HL-60 (cell line): Measurements from ENCODE around the gene CSTF1.

Experiments
- DNase-seq, 2 experiments: peaks; one replicate each; pipeline ENCODE4 v3.0.0-alpha.2; 2010 to 2020; ENCODE audit warnings: low read depth in 1 of 2, low spot score in 1 of 2
- H3K27ac ChIP-seq: fragments of 250-450 bp; sonication (Bioruptor Pico); replicated peaks from 2 replicates; pipeline ENCODE4 v1.5.1; 2020; ENCODE audit warnings: mild to moderate bottlenecking, moderate library complexity
- H3K27me3 ChIP-seq: fragments of 250-450 bp; sonication (Bioruptor Pico); 2 replicates; pipeline ENCODE4 v1.5.1; 2021; ENCODE audit warnings: mild to moderate bottlenecking, moderate library complexity; ENCODE audit not compliant: insufficient read depth, poor library complexity, severe bottlenecking
- H3K4me3 ChIP-seq: replicated peaks from 2 replicates; pipeline ENCODE4 v1.5.1; 2011; ENCODE audit warnings: mild to moderate bottlenecking, control low read depth, low read length; ENCODE audit not compliant: insufficient read depth
- GABPA ChIP-seq: IDR thresholded peaks from 2 replicates; pipeline ENCODE4 v1.6.1; 2012; ENCODE audit warnings: low read depth
- POLR2AphosphoS5 ChIP-seq: IDR thresholded peaks from 2 replicates; pipeline ENCODE4 v1.6.1; 2012; ENCODE audit warnings: low read depth
- SPI1 ChIP-seq: IDR thresholded peaks from 2 replicates; pipeline ENCODE4 v1.6.1; 2012; ENCODE audit warnings: low read depth, mild to moderate bottlenecking, borderline replicate concordance
- TF ChIP-seq, protein P1 (sequence below): IDR thresholded peaks from one replicate; pipeline ENCODE4 v1.5.1; 2011; ENCODE audit warnings: low read length, control low read depth, inconsistent platforms; ENCODE audit not compliant: insufficient read depth
- TF ChIP-seq, protein P2 (sequence below): IDR thresholded peaks from 2 replicates; pipeline ENCODE4 v1.6.1; 2012; ENCODE audit warnings: low read depth; ENCODE audit not compliant: insufficient replicate concordance

Gene CSTF1

DNA sequence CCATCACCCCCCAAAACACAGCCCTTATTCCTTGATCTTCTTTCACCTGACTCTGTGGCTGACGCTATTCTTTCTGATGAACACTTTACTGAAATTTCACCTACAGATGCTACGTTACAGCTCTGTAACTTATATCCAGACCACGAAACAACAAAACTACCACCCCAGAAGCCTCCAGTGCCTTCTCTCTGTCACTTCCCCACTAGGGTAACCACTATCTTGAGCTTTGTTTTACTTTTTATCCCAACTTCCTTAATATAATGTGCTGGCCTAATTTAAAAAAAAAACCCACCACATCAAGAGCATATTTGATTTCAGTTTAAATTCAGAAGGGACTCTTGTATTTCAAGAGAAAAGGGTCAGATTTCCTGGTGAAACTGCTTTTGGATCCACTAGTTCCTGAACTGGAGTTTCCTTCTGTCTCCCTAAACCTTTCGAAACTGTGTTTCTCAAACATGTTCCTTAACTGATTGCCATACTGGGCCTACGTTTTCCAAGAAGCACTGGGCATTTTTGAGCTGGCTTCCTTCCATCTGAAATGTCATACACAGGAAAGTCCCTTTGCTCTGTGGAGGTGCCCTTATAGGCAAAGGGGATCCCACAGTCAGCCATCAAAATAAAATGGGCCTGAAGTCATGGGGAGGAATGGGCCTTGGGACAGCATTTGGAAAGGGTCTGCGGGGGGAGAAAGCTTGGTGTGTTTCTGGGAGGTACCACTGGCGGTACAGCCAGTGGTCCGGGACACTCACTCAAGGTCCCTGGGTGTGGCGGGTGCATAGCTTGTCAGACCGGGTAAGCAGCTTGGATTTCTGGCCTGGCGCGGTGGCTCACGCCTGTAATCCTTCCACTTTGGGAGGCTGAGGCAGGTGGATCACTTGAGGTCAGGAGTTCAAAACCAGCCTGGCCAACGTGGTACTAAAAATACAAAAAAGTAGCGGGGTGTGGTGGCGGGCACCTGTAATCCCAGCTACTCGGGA lies 50.2 kb downstream of the CSTF1 start:
- peak in 1 of 2 experiments; percentile 41 for DNase-seq
- no peaks in the 10 kb centered on the region for H3K27me3 ChIP-seq
- TF ChIP-seq SPI1 = peak; percentile 79
- no peak for TF ChIP-seq GABPA
- no peak overlapping the region for H3K4me3 ChIP-seq
- peak overlapping the region; percentile 36 for H3K27ac ChIP-seq

GRCh38 chr20:56443654-56444540 lies 51.5 kb downstream of the CSTF1 start:
- TF ChIP-seq POLR2AphosphoS5 (no peak), GABPA (no peak), SPI1 (no peak)
- TF ChIP-seq, protein P1, sequence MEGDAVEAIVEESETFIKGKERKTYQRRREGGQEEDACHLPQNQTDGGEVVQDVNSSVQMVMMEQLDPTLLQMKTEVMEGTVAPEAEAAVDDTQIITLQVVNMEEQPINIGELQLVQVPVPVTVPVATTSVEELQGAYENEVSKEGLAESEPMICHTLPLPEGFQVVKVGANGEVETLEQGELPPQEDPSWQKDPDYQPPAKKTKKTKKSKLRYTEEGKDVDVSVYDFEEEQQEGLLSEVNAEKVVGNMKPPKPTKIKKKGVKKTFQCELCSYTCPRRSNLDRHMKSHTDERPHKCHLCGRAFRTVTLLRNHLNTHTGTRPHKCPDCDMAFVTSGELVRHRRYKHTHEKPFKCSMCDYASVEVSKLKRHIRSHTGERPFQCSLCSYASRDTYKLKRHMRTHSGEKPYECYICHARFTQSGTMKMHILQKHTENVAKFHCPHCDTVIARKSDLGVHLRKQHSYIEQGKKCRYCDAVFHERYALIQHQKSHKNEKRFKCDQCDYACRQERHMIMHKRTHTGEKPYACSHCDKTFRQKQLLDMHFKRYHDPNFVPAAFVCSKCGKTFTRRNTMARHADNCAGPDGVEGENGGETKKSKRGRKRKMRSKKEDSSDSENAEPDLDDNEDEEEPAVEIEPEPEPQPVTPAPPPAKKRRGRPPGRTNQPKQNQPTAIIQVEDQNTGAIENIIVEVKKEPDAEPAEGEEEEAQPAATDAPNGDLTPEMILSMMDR = no peak
- TF ChIP-seq, protein P2, sequence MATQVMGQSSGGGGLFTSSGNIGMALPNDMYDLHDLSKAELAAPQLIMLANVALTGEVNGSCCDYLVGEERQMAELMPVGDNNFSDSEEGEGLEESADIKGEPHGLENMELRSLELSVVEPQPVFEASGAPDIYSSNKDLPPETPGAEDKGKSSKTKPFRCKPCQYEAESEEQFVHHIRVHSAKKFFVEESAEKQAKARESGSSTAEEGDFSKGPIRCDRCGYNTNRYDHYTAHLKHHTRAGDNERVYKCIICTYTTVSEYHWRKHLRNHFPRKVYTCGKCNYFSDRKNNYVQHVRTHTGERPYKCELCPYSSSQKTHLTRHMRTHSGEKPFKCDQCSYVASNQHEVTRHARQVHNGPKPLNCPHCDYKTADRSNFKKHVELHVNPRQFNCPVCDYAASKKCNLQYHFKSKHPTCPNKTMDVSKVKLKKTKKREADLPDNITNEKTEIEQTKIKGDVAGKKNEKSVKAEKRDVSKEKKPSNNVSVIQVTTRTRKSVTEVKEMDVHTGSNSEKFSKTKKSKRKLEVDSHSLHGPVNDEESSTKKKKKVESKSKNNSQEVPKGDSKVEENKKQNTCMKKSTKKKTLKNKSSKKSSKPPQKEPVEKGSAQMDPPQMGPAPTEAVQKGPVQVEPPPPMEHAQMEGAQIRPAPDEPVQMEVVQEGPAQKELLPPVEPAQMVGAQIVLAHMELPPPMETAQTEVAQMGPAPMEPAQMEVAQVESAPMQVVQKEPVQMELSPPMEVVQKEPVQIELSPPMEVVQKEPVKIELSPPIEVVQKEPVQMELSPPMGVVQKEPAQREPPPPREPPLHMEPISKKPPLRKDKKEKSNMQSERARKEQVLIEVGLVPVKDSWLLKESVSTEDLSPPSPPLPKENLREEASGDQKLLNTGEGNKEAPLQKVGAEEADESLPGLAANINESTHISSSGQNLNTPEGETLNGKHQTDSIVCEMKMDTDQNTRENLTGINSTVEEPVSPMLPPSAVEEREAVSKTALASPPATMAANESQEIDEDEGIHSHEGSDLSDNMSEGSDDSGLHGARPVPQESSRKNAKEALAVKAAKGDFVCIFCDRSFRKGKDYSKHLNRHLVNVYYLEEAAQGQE = no peak
- no peak for DNase-seq
- Histone ChIP-seq H3K27me3 (no peaks in the 10 kb centered on the region), H3K27ac (no peak overlapping the region), H3K4me3 (no peak overlapping the region)

GRCh38 chr20:56445130-56445529 lies 52.7 kb downstream of the CSTF1 start:
- DNase-seq = no peak
- TF ChIP-seq, protein P2 = no peak
- TF ChIP-seq, protein P1 = no peak
- TF ChIP-seq SPI1 (no peak), GABPA (no peak), POLR2AphosphoS5 (no peak)
- Histone ChIP-seq H3K27me3 (no peaks in the 10 kb centered on the region), H3K27ac (no peak overlapping the region), H3K4me3 (no peak overlapping the region)

GRCh38 chr20:56445540-56445939 lies 53.1 kb downstream of the CSTF1 start:
- no peak overlapping the region for H3K4me3 ChIP-seq
- no peak overlapping the region for H3K27ac ChIP-seq
- H3K27me3 ChIP-seq = no peaks in the 10 kb centered on the region
- TF ChIP-seq, protein P2 = no peak
- TF ChIP-seq, protein P1 = no peak
- TF ChIP-seq GABPA (no peak), POLR2AphosphoS5 (no peak), SPI1 (no peak)
- DNase-seq = no peak
